NB4 (cell line): ENCODE measurements around the gene BTNL8.

Source experiments
- DNase-seq: peaks from one replicate; pipeline ENCODE4 v3.0.0; 2010; ENCODE audit warnings: low read depth
- H3K4me3 ChIP-seq: one replicate; pipeline ENCODE4 v1.5.1; 2011; ENCODE audit warnings: mild to moderate bottlenecking, low read depth, low read length, moderate library complexity
- MAX ChIP-seq: IDR thresholded peaks from 2 replicates; pipeline ENCODE4 v1.6.1; 2011; ENCODE audit warnings: low read depth, low read length
- MYC ChIP-seq: IDR thresholded peaks from 2 replicates; pipeline ENCODE4 v1.6.1; 2011; ENCODE audit warnings: low read depth, low read length
- POLR2A ChIP-seq: IDR thresholded peaks from 2 replicates; pipeline ENCODE4 v1.6.1; 2011; ENCODE audit warnings: mild to moderate bottlenecking; ENCODE audit not compliant: insufficient read length; ENCODE audit errors: extremely low read depth
- TF ChIP-seq, protein P1 (sequence below): IDR thresholded peaks from one replicate; pipeline ENCODE4 v1.5.1; 2012; ENCODE audit warnings: low read depth, low read length

BTNL8 gene

DNA sequence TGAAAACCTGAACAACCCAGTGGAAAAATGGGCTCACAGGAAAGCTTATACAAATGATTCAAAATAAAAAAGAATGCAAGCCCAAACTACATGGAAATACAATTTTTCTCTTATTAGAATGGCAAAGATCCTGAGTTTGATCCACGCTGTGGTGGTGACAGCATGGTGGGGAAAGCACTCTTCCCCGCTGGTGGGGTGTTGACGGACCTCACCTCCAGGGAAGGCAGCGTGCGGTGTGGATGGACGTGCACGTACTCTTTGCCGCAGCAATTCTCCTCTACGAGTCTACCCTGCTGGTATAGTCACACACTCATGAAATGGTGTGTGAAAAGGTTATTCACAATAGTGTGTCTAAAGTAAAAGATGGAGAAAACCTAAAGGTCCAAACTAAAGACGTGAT lies 32.0 kb upstream of the BTNL8 start:
- no peak for DNase-seq
- no peak for TF ChIP-seq MYC
- no peak for TF ChIP-seq POLR2A
- TF ChIP-seq, protein P1, sequence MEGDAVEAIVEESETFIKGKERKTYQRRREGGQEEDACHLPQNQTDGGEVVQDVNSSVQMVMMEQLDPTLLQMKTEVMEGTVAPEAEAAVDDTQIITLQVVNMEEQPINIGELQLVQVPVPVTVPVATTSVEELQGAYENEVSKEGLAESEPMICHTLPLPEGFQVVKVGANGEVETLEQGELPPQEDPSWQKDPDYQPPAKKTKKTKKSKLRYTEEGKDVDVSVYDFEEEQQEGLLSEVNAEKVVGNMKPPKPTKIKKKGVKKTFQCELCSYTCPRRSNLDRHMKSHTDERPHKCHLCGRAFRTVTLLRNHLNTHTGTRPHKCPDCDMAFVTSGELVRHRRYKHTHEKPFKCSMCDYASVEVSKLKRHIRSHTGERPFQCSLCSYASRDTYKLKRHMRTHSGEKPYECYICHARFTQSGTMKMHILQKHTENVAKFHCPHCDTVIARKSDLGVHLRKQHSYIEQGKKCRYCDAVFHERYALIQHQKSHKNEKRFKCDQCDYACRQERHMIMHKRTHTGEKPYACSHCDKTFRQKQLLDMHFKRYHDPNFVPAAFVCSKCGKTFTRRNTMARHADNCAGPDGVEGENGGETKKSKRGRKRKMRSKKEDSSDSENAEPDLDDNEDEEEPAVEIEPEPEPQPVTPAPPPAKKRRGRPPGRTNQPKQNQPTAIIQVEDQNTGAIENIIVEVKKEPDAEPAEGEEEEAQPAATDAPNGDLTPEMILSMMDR = no peak
- TF ChIP-seq MAX = no peak
- H3K4me3 ChIP-seq = no peak overlapping the region

GRCh38 chr5:180868960-180869359 lies 30.0 kb upstream of the BTNL8 start:
- H3K4me3 ChIP-seq = no peak overlapping the region
- TF ChIP-seq, protein P1 = peak; percentile 87
- no peak for TF ChIP-seq MYC
- DNase-seq = peak; percentile 78

GRCh38 chr5:180869587-180869986 lies 29.4 kb upstream of the BTNL8 start:
- H3K4me3 ChIP-seq = no peak overlapping the region
- TF ChIP-seq MYC (no peak), POLR2A (no peak), MAX (no peak)
- TF ChIP-seq, protein P1 = no peak
- DNase-seq = no peak

GRCh38 chr5:180870276-180871068 lies 28.5 kb upstream of the BTNL8 start:
- no peak overlapping the region for H3K4me3 ChIP-seq
- DNase-seq = no peak
- TF ChIP-seq, protein P1 = no peak
- TF ChIP-seq MYC (no peak), MAX (no peak), POLR2A (no peak)

DNA sequence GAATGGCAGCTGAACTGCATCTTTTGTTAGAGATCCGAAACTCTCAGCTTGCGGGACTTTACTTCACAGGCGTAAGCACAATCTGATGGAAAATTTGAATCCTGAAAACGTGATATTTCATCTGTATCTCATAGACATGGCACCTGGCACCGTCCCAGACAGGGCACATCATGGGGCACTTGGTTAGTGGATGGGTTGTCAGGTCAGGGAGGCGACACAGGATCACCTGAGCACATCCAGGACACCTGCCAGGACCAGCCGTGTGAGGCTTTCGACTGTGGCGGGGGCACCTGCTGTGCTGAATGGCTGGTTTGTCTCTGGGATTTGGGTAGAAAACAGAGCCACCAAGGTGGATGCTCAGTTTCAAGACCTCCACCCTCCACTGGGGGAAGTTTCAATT lies 26.5 kb upstream of the BTNL8 start:
- no peak for DNase-seq
- no peak overlapping the region for H3K4me3 ChIP-seq
- TF ChIP-seq, protein P1 = no peak
- TF ChIP-seq MAX (no peak), MYC (no peak)
